HEK293 (cell line): ENCODE results near the gene RMDN3.

Experiments
- BCL11A ChIP-seq: fragments of 450-650 bp; formaldehyde crosslinking; IDR thresholded peaks from 2 replicates; pipeline ENCODE4 v1.5.1; 2016; ENCODE audit warnings: low read depth, missing biosample characterization, missing genetic modification characterization
- BCL11B ChIP-seq: fragments of 450-650 bp; formaldehyde crosslinking; IDR thresholded peaks from 2 replicates; pipeline ENCODE4 v1.5.1; 2016; ENCODE audit warnings: low read depth, missing biosample characterization, missing genetic modification characterization
- GLI4 ChIP-seq: fragments of 450-650 bp; formaldehyde crosslinking; IDR thresholded peaks from 2 replicates; pipeline ENCODE4 v1.5.1; 2016; ENCODE audit warnings: missing biosample characterization, missing genetic modification characterization
- GLIS1 ChIP-seq: fragments of 450-650 bp; formaldehyde crosslinking; IDR thresholded peaks from 2 replicates; pipeline ENCODE4 v1.5.1; 2016; ENCODE audit warnings: missing biosample characterization, missing genetic modification characterization
- KLF10 ChIP-seq: fragments of 450-650 bp; IDR thresholded peaks from 2 replicates; pipeline ENCODE4 v1.5.1; 2018; ENCODE audit warnings: missing biosample characterization, mild to moderate bottlenecking, missing genetic modification characterization
- KLF7 ChIP-seq: fragments of 450-650 bp; formaldehyde crosslinking; IDR thresholded peaks from 2 replicates; pipeline ENCODE4 v1.5.1; 2016; ENCODE audit warnings: missing biosample characterization, missing genetic modification characterization, borderline replicate concordance
- WT1 ChIP-seq: fragments of 450-650 bp; formaldehyde crosslinking; IDR thresholded peaks from 2 replicates; pipeline ENCODE4 v1.5.1; 2016; ENCODE audit warnings: missing biosample characterization, missing genetic modification characterization
- ZBTB1 ChIP-seq: fragments of 450-650 bp; formaldehyde crosslinking; IDR thresholded peaks from 2 replicates; pipeline ENCODE4 v1.5.1; 2016; ENCODE audit warnings: missing biosample characterization, missing genetic modification characterization
- ZBTB21 ChIP-seq: fragments of 450-650 bp; formaldehyde crosslinking; IDR thresholded peaks from 2 replicates; pipeline ENCODE4 v1.5.1; 2017; ENCODE audit warnings: missing biosample characterization, missing genetic modification characterization
- ZBTB8A ChIP-seq: fragments of 450-650 bp; formaldehyde crosslinking; IDR thresholded peaks from 2 replicates; pipeline ENCODE4 v1.5.1; 2016; ENCODE audit warnings: missing biosample characterization, missing genetic modification characterization
- ZEB2 ChIP-seq: fragments of 450-650 bp; formaldehyde crosslinking; IDR thresholded peaks from 2 replicates; pipeline ENCODE4 v1.5.1; 2016; ENCODE audit warnings: missing biosample characterization, missing genetic modification characterization
- ZFHX2 ChIP-seq: fragments of 450-650 bp; formaldehyde crosslinking; conservative IDR thresholded peaks from 2 replicates; pipeline ENCODE4 v1.5.1; 2016; ENCODE audit warnings: missing biosample characterization, missing genetic modification characterization
- ZNF140 ChIP-seq: fragments of 450-650 bp; formaldehyde crosslinking; IDR thresholded peaks from 2 replicates; pipeline ENCODE4 v1.5.1; 2016; ENCODE audit warnings: missing biosample characterization, missing genetic modification characterization
- ZNF16 ChIP-seq: fragments of 450-650 bp; formaldehyde crosslinking; IDR thresholded peaks from 2 replicates; pipeline ENCODE4 v1.5.1; 2016; ENCODE audit warnings: low read depth, missing biosample characterization, missing genetic modification characterization
- ZNF2 ChIP-seq: fragments of 450-650 bp; formaldehyde crosslinking; IDR thresholded peaks from 2 replicates; pipeline ENCODE4 v1.5.1; 2016; ENCODE audit warnings: missing biosample characterization, missing genetic modification characterization
- ZNF24 ChIP-seq: fragments of 450-650 bp; formaldehyde crosslinking; IDR thresholded peaks from 2 replicates; pipeline ENCODE4 v1.5.1; 2016; ENCODE audit warnings: missing biosample characterization, missing genetic modification characterization
- ZNF248 ChIP-seq: fragments of 450-650 bp; formaldehyde crosslinking; IDR thresholded peaks from 2 replicates; pipeline ENCODE4 v1.5.1; 2017; ENCODE audit warnings: missing biosample characterization, missing genetic modification characterization
- ZNF324 ChIP-seq: fragments of 450-650 bp; formaldehyde crosslinking; IDR thresholded peaks from 2 replicates; pipeline ENCODE4 v1.5.1; 2016; ENCODE audit warnings: missing biosample characterization, missing genetic modification characterization
- ZNF366 ChIP-seq: fragments of 450-650 bp; formaldehyde crosslinking; conservative IDR thresholded peaks from 2 replicates; pipeline ENCODE4 v1.5.1; 2016; ENCODE audit warnings: missing biosample characterization, missing genetic modification characterization
- ZNF529 ChIP-seq: fragments of 450-650 bp; formaldehyde crosslinking; IDR thresholded peaks from 2 replicates; pipeline ENCODE4 v1.5.1; 2017; ENCODE audit warnings: missing genetic modification characterization, missing biosample characterization; ENCODE audit not compliant: insufficient replicate concordance
- ZNF596 ChIP-seq: fragments of 450-650 bp; IDR thresholded peaks from 2 replicates; pipeline ENCODE4 v1.5.0; 2018; ENCODE audit warnings: missing biosample characterization, mild to moderate bottlenecking, missing genetic modification characterization, moderate library complexity
- ZNF600 ChIP-seq: fragments of 450-650 bp; formaldehyde crosslinking; IDR thresholded peaks from 2 replicates; pipeline ENCODE4 v1.5.1; 2016; ENCODE audit warnings: missing biosample characterization, missing genetic modification characterization
- ZNF777 ChIP-seq: fragments of 450-650 bp; formaldehyde crosslinking; IDR thresholded peaks from 2 replicates; pipeline ENCODE4 v1.5.1; 2017; ENCODE audit warnings: missing biosample characterization, missing genetic modification characterization, borderline replicate concordance
- ZSCAN23 ChIP-seq: fragments of 450-650 bp; formaldehyde crosslinking; IDR thresholded peaks from 2 replicates; pipeline ENCODE4 v1.5.1; 2016; ENCODE audit warnings: missing biosample characterization, missing genetic modification characterization
- TF ChIP-seq, protein P1 (sequence below): fragments of 450-650 bp; formaldehyde crosslinking; IDR thresholded peaks from 2 replicates; pipeline ENCODE4 v1.5.1; 2016; ENCODE audit warnings: missing biosample characterization, missing genetic modification characterization
- TF ChIP-seq, protein P2 (sequence below): fragments of 450-650 bp; formaldehyde crosslinking; IDR thresholded peaks from 2 replicates; pipeline ENCODE4 v1.5.1; 2016; ENCODE audit warnings: missing biosample characterization, missing genetic modification characterization
- TF ChIP-seq, protein P3 (sequence below): fragments of 450-650 bp; formaldehyde crosslinking; IDR thresholded peaks from 2 replicates; pipeline ENCODE4 v1.5.1; 2017; ENCODE audit warnings: missing biosample characterization, missing genetic modification characterization
- TF ChIP-seq, protein P4 (sequence below): IDR thresholded peaks from 2 replicates; pipeline ENCODE4 v1.6.1; 2011; ENCODE audit warnings: mild to moderate bottlenecking, low read depth, low read length, borderline replicate concordance
- TF ChIP-seq, protein P5 (sequence below): fragments of 450-650 bp; IDR thresholded peaks from 2 replicates; pipeline ENCODE4 v1.5.1; 2018; ENCODE audit warnings: missing biosample characterization, mild to moderate bottlenecking, missing genetic modification characterization

The RMDN3 gene

DNA sequence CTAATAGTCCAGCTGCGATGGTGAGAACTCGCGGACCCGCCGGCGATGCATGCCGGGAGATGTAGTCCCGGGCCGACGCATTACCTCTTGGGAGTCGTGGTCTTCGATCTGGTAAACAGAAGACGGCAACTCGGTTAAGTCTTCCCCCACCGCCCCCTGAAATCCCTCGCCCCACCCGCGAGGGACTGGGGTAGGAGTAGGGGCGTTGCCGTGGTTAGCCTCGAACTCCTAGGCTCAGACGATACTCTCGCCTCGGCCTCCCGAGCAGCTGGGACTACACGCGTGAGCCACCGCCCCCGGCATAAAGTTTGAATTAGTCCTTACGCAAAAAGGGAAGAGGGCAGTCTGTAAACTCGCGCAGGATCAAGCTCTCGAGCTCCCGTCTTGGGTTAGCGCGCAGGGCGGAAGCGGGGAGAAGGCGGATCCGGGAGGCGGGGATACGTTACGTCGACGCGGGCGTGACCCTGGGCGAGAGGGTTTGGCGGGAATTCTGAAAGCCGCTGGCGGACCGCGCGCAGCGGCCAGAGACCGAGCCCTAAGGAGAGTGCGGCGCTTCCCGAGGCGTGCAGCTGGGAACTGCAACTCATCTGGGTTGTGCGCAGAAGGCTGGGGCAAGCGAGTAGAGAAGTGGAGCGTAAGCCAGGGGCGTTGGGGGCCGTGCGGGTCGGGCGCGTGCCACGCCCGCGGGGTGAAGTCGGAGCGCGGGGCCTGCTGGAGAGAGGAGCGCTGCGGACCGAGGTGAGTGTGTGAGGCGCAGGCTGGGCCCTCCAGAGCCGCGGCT lies 60.2 kb downstream of the RMDN3 start, which contains the start of gene RAD51 (continued):
- peak; percentile 87; the same call in 1 of the 2 replicates for TF ChIP-seq KLF7
- TF ChIP-seq ZNF248, result no peak
- TF ChIP-seq ZEB2, result peak; percentile 73; the same call in 1 of the 2 replicates
- 0 out of 2 replicates have a peak, but pooled peaks have one; percentile 38 for TF ChIP-seq ZSCAN23
- TF ChIP-seq, protein P1, sequence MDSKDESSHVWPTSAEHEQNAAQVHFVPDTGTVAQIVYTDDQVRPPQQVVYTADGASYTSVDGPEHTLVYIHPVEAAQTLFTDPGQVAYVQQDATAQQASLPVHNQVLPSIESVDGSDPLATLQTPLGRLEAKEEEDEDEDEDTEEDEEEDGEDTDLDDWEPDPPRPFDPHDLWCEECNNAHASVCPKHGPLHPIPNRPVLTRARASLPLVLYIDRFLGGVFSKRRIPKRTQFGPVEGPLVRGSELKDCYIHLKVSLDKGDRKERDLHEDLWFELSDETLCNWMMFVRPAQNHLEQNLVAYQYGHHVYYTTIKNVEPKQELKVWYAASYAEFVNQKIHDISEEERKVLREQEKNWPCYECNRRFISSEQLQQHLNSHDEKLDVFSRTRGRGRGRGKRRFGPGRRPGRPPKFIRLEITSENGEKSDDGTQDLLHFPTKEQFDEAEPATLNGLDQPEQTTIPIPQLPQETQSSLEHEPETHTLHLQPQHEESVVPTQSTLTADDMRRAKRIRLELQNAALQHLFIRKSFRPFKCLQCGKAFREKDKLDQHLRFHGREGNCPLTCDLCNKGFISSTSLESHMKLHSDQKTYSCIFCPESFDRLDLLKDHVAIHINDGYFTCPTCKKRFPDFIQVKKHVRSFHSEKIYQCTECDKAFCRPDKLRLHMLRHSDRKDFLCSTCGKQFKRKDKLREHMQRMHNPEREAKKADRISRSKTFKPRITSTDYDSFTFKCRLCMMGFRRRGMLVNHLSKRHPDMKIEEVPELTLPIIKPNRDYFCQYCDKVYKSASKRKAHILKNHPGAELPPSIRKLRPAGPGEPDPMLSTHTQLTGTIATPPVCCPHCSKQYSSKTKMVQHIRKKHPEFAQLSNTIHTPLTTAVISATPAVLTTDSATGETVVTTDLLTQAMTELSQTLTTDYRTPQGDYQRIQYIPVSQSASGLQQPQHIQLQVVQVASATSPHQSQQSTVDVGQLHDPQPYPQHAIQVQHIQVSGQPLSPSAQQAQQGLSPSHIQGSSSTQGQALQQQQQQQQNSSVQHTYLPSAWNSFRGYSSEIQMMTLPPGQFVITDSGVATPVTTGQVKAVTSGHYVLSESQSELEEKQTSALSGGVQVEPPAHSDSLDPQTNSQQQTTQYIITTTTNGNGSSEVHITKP (tag by site-specific recombination), result peak; percentile 89
- TF ChIP-seq BCL11A, result 0 out of 2 replicates have a peak, but pooled peaks have one; percentile 5
- TF ChIP-seq ZNF529 (tag by site-specific recombination), result no peak
- TF ChIP-seq KLF10 (tag by site-specific recombination), result peak; percentile 58
- 0 out of 2 replicates have a peak, but pooled peaks have one; percentile 77 for TF ChIP-seq GLI4 (tag by site-specific recombination)
- TF ChIP-seq WT1 (tag by site-specific recombination), result peak; percentile 49; the same call in 1 of the 2 replicates
- 0 out of 2 replicates have a peak, but pooled peaks have one; percentile 8 for TF ChIP-seq ZNF366 (tag by site-specific recombination)
- TF ChIP-seq BCL11B (tag by site-specific recombination), result peak; percentile 77; the same call in 1 of the 2 replicates
- no peak; the same call in 1 of the 2 replicates for TF ChIP-seq ZNF596 (tag by site-specific recombination)
- TF ChIP-seq, protein P2, sequence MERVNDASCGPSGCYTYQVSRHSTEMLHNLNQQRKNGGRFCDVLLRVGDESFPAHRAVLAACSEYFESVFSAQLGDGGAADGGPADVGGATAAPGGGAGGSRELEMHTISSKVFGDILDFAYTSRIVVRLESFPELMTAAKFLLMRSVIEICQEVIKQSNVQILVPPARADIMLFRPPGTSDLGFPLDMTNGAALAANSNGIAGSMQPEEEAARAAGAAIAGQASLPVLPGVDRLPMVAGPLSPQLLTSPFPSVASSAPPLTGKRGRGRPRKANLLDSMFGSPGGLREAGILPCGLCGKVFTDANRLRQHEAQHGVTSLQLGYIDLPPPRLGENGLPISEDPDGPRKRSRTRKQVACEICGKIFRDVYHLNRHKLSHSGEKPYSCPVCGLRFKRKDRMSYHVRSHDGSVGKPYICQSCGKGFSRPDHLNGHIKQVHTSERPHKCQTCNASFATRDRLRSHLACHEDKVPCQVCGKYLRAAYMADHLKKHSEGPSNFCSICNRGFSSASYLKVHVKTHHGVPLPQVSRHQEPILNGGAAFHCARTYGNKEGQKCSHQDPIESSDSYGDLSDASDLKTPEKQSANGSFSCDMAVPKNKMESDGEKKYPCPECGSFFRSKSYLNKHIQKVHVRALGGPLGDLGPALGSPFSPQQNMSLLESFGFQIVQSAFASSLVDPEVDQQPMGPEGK (tag by site-specific recombination), result peak; percentile 86
- TF ChIP-seq, protein P3, sequence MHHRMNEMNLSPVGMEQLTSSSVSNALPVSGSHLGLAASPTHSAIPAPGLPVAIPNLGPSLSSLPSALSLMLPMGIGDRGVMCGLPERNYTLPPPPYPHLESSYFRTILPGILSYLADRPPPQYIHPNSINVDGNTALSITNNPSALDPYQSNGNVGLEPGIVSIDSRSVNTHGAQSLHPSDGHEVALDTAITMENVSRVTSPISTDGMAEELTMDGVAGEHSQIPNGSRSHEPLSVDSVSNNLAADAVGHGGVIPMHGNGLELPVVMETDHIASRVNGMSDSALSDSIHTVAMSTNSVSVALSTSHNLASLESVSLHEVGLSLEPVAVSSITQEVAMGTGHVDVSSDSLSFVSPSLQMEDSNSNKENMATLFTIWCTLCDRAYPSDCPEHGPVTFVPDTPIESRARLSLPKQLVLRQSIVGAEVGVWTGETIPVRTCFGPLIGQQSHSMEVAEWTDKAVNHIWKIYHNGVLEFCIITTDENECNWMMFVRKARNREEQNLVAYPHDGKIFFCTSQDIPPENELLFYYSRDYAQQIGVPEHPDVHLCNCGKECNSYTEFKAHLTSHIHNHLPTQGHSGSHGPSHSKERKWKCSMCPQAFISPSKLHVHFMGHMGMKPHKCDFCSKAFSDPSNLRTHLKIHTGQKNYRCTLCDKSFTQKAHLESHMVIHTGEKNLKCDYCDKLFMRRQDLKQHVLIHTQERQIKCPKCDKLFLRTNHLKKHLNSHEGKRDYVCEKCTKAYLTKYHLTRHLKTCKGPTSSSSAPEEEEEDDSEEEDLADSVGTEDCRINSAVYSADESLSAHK (tag by site-specific recombination), result no peak
- peak; percentile 77; the same call in 1 of the 2 replicates for TF ChIP-seq ZBTB1 (tag by site-specific recombination)
- peak; percentile 44; the same call in 1 of the 2 replicates for TF ChIP-seq ZBTB21 (tag by site-specific recombination)
- peak; percentile 58; the same call in 1 of the 2 replicates for TF ChIP-seq ZNF777
- TF ChIP-seq, protein P4, sequence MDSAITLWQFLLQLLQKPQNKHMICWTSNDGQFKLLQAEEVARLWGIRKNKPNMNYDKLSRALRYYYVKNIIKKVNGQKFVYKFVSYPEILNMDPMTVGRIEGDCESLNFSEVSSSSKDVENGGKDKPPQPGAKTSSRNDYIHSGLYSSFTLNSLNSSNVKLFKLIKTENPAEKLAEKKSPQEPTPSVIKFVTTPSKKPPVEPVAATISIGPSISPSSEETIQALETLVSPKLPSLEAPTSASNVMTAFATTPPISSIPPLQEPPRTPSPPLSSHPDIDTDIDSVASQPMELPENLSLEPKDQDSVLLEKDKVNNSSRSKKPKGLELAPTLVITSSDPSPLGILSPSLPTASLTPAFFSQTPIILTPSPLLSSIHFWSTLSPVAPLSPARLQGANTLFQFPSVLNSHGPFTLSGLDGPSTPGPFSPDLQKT, result no peak
- peak; percentile 73 for TF ChIP-seq ZNF600
- no peak for TF ChIP-seq ZNF16 (tag by site-specific recombination)
- TF ChIP-seq ZFHX2 (tag by site-specific recombination), result peak; percentile 76
- TF ChIP-seq GLIS1 (tag by site-specific recombination), result 0 out of 2 replicates have a peak, but pooled peaks have one; percentile 29
- TF ChIP-seq ZNF24 (tag by site-specific recombination), result peak; percentile 47; the same call in 1 of the 2 replicates
- TF ChIP-seq, protein P5, sequence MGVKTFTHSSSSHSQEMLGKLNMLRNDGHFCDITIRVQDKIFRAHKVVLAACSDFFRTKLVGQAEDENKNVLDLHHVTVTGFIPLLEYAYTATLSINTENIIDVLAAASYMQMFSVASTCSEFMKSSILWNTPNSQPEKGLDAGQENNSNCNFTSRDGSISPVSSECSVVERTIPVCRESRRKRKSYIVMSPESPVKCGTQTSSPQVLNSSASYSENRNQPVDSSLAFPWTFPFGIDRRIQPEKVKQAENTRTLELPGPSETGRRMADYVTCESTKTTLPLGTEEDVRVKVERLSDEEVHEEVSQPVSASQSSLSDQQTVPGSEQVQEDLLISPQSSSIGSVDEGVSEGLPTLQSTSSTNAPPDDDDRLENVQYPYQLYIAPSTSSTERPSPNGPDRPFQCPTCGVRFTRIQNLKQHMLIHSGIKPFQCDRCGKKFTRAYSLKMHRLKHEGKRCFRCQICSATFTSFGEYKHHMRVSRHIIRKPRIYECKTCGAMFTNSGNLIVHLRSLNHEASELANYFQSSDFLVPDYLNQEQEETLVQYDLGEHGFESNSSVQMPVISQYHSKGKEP, result no peak
- TF ChIP-seq ZNF324 (tag by site-specific recombination), result no peak; the same call in 1 of the 2 replicates
- peak; percentile 73 for TF ChIP-seq ZBTB8A (tag by site-specific recombination)
- peak; percentile 68; the same call in 1 of the 2 replicates for TF ChIP-seq ZNF2 (tag by site-specific recombination)
- TF ChIP-seq ZNF140 (tag by site-specific recombination), result no peak
